MCF 10A (cell line): ENCODE measurements around the gene TREML1. TPM values are rescaled to one million over a fixed set of nuclear protein-coding genes. Genes with fewer than 3 reads are reported as not detected.

Experiments used
- BruUV-seq: library from RNA; stranded (reverse); fragments of 400-500 nt; replicated peaks from 2 replicates; lab custom pipeline; 2021; lab: Mats Ljungman, UMichigan
- CTCF ChIA-PET: fragments of 300-600 bp; sonication (Branson Sonifier 250); formaldehyde crosslinking; extraction: SDS; loops from one replicate; lab custom pipeline; 2021; ENCODE audit warnings: antibody characterized with exemption, inconsistent platforms; lab: Yijun Ruan, JAX
- POLR2A ChIA-PET: fragments of 300-600, 350-650 bp; sonication (Branson Sonifier 250); formaldehyde crosslinking; extraction: SDS; loops from one replicate; lab custom pipeline; 2020; ENCODE audit warnings: antibody characterized with exemption, inconsistent platforms; lab: Yijun Ruan, JAX
- DNase-seq: peaks from one replicate; pipeline ENCODE4 v3.0.0-alpha.2; 2018; ENCODE audit not compliant: unreplicated experiment
- H3K27ac Mint-ChIP-seq: one replicate; pipeline ENCODE4 v1.8.0; 2022; ENCODE audit warnings: mild to moderate bottlenecking, low read depth, mixed read lengths; ENCODE audit not compliant: unreplicated experiment
- H3K27me3 Mint-ChIP-seq: one replicate; pipeline ENCODE4 v1.8.0; 2022; ENCODE audit warnings: mixed read lengths; ENCODE audit not compliant: insufficient read depth, unreplicated experiment
- H3K36me3 Mint-ChIP-seq: one replicate; pipeline ENCODE4 v1.8.0; 2022; ENCODE audit warnings: mild to moderate bottlenecking, moderate library complexity, mixed read lengths; ENCODE audit not compliant: insufficient read depth, unreplicated experiment
- H3K4me1 Mint-ChIP-seq: one replicate; pipeline ENCODE4 v1.8.0; 2022; ENCODE audit warnings: mixed read lengths; ENCODE audit not compliant: insufficient read depth, unreplicated experiment
- H3K4me3 Mint-ChIP-seq: one replicate; pipeline ENCODE4 v1.8.0; 2022; ENCODE audit warnings: mild to moderate bottlenecking, moderate library complexity, mixed read lengths; ENCODE audit not compliant: unreplicated experiment
- H3K9me3 Mint-ChIP-seq: one replicate; pipeline ENCODE4 v1.8.0; 2022; ENCODE audit warnings: mixed read lengths; ENCODE audit not compliant: unreplicated experiment
- intact Hi-C: fragments of 100-400 bp; cut with micrococcal nuclease; formaldehyde crosslinking; loops from 2 replicates; pipeline ENCODE4 v1.14.1; 2022
- total RNA-seq: library from RNA; stranded (reverse); gene quantifications from 2 replicates; pipeline ENCODE4 v1.2.3, GENCODE V29; 2022
- TF ChIP-seq, protein P1 (sequence below): fragments of 200-600 bp; IDR thresholded peaks from one replicate; pipeline ENCODE4 v1.8.0; 2022; ENCODE audit warnings: antibody characterized with exemption, mild to moderate bottlenecking; ENCODE audit not compliant: unreplicated experiment

TREML1 gene
- total RNA-seq, 1 experiment from 2014 or later = not detected

DNA sequence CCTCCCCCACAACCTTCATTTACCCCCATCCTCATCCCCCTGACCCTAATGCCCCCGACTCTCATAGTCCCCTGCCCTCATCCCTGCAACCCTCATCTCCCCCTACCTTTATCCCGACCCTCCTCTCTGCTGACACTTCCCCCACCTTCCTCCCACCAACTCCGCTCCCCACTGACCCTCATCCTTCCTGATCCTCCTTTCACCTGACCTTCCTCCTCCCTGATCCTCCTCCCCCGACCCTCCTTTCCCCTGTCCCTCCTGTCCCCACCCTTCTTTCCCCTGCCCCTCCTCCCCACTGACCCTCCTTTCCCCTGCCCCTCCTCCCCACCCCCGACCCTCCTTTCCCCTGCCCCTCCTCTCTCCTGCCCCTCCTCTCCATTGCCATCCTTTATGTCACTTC is 39.7 kb upstream of the TREML1 start:
- ChIA-PET CTCF (no interaction called here), POLR2A (no interaction called here)
- Mint-ChIP-seq H3K27ac (no peak overlapping the region), H3K27me3 (peaks cover 60% of the 10 kb centered on the region), H3K9me3 (peaks cover 7% of the 10 kb centered on the region), H3K4me1 (no peaks in the 10 kb centered on the region), H3K36me3 (no peaks in the 10 kb centered on the region), H3K4me3 (no peak overlapping the region)
- TF ChIP-seq, protein P1, sequence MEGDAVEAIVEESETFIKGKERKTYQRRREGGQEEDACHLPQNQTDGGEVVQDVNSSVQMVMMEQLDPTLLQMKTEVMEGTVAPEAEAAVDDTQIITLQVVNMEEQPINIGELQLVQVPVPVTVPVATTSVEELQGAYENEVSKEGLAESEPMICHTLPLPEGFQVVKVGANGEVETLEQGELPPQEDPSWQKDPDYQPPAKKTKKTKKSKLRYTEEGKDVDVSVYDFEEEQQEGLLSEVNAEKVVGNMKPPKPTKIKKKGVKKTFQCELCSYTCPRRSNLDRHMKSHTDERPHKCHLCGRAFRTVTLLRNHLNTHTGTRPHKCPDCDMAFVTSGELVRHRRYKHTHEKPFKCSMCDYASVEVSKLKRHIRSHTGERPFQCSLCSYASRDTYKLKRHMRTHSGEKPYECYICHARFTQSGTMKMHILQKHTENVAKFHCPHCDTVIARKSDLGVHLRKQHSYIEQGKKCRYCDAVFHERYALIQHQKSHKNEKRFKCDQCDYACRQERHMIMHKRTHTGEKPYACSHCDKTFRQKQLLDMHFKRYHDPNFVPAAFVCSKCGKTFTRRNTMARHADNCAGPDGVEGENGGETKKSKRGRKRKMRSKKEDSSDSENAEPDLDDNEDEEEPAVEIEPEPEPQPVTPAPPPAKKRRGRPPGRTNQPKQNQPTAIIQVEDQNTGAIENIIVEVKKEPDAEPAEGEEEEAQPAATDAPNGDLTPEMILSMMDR = no peak
- no TSS peak for BruUV-seq
- intact Hi-C loops = no loop called here
- DNase-seq = no peak

DNA sequence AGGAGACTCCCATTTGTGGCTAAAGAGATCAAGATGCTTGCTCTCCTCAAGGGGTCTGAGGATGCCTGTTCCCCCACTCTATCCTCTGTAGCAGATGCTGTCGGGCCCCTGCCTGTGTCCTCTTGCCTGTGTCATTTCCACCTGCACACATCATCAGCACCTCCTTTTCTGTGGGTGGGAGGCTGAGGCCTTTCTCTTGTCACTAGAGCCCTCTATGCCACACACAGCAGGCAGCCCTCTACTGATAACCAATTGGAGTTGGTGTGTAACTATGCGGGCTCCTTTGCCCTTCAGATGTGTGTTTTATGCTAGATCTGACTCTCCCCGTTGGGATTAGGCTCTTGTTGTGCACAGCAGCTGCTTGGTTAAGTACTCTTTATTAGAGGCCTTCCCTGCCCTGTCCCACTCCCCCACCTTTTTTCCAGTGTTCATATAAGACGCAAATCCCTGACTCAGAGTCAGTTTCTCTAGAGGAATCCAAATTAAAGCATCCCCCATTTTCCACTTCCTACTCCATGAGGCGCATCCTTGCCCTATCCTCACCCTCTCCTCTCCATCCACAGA is 39.1 kb upstream of the TREML1 start:
- no peak overlapping the region for H3K4me3 Mint-ChIP-seq
- ChIA-PET POLR2A (no interaction called here), CTCF (no interaction called here)
- no peaks in the 10 kb centered on the region for H3K36me3 Mint-ChIP-seq
- BruUV-seq = no TSS peak
- DNase-seq = no peak
- H3K27me3 Mint-ChIP-seq = peaks cover 60% of the 10 kb centered on the region
- TF ChIP-seq, protein P1 = no peak
- H3K9me3 Mint-ChIP-seq = peaks cover 7% of the 10 kb centered on the region
- intact Hi-C loops = no loop called here
- no peak overlapping the region for H3K27ac Mint-ChIP-seq
- no peaks in the 10 kb centered on the region for H3K4me1 Mint-ChIP-seq

DNA sequence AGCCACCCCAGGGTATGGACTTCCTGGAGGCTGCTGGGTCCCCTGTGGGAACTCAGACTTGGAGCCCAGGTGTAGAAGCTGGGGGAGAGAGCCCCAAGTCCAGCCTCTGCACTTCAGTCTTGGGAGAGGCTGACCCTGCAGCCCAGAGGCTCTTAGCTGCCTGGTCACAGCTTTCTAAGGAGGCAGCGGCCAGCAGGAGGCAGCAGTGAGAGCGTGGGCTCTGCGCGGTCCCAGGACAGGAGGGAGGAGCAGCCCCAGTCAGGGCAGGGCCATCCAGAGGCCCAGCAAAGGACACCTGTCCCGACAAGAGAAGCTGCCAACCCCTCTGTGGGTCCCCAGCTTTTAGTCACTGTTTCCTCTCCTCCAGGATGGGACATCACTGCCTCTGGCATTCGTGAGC is 37.4 kb upstream of the TREML1 start:
- H3K9me3 Mint-ChIP-seq = peaks cover 7% of the 10 kb centered on the region
- CTCF ChIA-PET = interaction anchor here (1.1 kb wide), 1 partner anchor 9 kb away, joined by 3 read pairs; no protein-coding TSS in a partner anchor
- H3K36me3 Mint-ChIP-seq = no peaks in the 10 kb centered on the region

DNA sequence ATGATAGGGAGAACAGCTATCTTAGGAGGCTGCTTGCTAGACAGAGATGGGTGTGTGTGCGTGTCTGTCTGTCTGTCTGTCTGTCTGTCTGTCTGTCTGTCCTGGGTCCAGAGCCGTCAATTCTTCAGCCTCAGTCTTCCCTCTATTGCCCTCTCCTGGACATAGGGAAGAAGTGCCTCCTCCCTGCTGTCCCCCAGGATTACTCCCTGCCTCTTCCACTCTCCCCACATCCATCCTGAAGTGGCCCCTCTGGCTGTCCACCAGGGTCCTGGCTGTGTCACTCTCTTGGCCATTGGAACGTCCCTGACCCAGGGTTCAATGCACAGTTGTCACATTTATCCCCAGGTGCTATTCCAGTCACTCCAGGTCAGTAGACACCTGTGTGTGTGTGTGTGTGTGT is 36.6 kb upstream of the TREML1 start:
- no peaks in the 10 kb centered on the region for H3K4me1 Mint-ChIP-seq

More for the DNA sequence above, 37.4 kb upstream of the TREML1 start:
- peaks cover 45% of the 10 kb centered on the region for H3K27me3 Mint-ChIP-seq
- TF ChIP-seq, protein P1 = no peak
- H3K27ac Mint-ChIP-seq = no peak overlapping the region
- peak; percentile 40 for DNase-seq
- POLR2A ChIA-PET = no interaction called here
- H3K4me3 Mint-ChIP-seq = no peak overlapping the region
- BruUV-seq = no TSS peak
- intact Hi-C loops = no loop called here
- H3K4me1 Mint-ChIP-seq = no peaks in the 10 kb centered on the region

More for the DNA sequence above, 36.6 kb upstream of the TREML1 start:
- ChIA-PET POLR2A (interaction anchor here (0.6 kb wide), 1 partner anchor 751 kb away, joined by 3 read pairs; the partner anchor contains the start of gene CCND3), CTCF (interaction anchor here (0.5 to 0.7 kb wide), 3 partner anchors 22 to 1537 kb away, joined by 3 to 4 read pairs (median 3); no protein-coding TSS in a partner anchor)
- DNase-seq = no peak
- peaks cover 7% of the 10 kb centered on the region for H3K9me3 Mint-ChIP-seq
- no peaks in the 10 kb centered on the region for H3K36me3 Mint-ChIP-seq
- intact Hi-C loops = no loop called here
- H3K27ac Mint-ChIP-seq = no peak overlapping the region
- TF ChIP-seq, protein P1 = no peak
- no TSS peak for BruUV-seq
- H3K4me3 Mint-ChIP-seq = no peak overlapping the region
- peaks cover 39% of the 10 kb centered on the region for H3K27me3 Mint-ChIP-seq
